Measurements from ENCODE around the gene MCF2L. TPM values are rescaled to one million over a fixed set of nuclear protein-coding genes. Genes with fewer than 3 reads are reported as not detected.
"Not testable (repeated sequence)": the region's sequence is repeated elsewhere in the genome, so short reads cannot be mapped to it uniquely, and the experiment has no call there.

MCF2L gene
- total RNA-seq, 3 donors from 2014 or later: 33.4 to 77.3 (median 38.6) TPM

- no peaks in the 10 kb centered on the region for H3K27me3 ChIP-seq
- H3K4me1 ChIP-seq: no peaks in the 10 kb centered on the region
- no peak overlapping the region for H3K27ac ChIP-seq
- intact Hi-C loops (cut with DNase I; ENCODE audit: low total_unique reads): no loop called here
- no peak for DNase-seq (ENCODE audit: low spot score in 2 of 2)
- no peaks in the 10 kb centered on the region for H3K9me3 ChIP-seq
- TF ChIP-seq POLR2AphosphoS5 (IDR thresholded peaks at IDR 0.05): no peak
- no peak for TF ChIP-seq CTCF (IDR thresholded peaks at IDR 0.05)
- H3K4me3 ChIP-seq: no peak overlapping the region
- no peaks in the 10 kb centered on the region for H3K36me3 ChIP-seq
Measured at GRCh38 chr13:113078902-113079780, 110.1 kb downstream of the MCF2L start.

GRCh38 chr13:113079781-113080080 lies 110.7 kb downstream of the MCF2L start:
- H3K36me3 ChIP-seq: not testable (repeated sequence)

GRCh38 chr13:113080361-113080831 lies 111.4 kb downstream of the MCF2L start:
- H3K36me3 ChIP-seq: no peaks in the 10 kb centered on the region

More at GRCh38 chr13:113079781-113080080, 110.7 kb downstream of the MCF2L start:
- intact Hi-C loops (cut with DNase I; ENCODE audit: low total_unique reads); H3K27me3 ChIP-seq; H3K4me3 ChIP-seq; H3K27ac ChIP-seq; H3K9me3 ChIP-seq; DNase-seq (ENCODE audit: low spot score in 2 of 2); H3K4me1 ChIP-seq: not testable (repeated sequence)

GRCh38 chr13:113080901-113081521 lies 112.0 kb downstream of the MCF2L start:
- Histone ChIP-seq H3K27ac (no peak overlapping the region), H3K4me1 (no peaks in the 10 kb centered on the region), H3K9me3 (no peaks in the 10 kb centered on the region), H3K4me3 (no peak overlapping the region), H3K36me3 (no peaks in the 10 kb centered on the region), H3K27me3 (no peaks in the 10 kb centered on the region)
- no peak for DNase-seq (ENCODE audit: low spot score in 2 of 2)
- TF ChIP-seq CTCF (IDR thresholded peaks at IDR 0.05) (no peak), POLR2A (IDR thresholded peaks at IDR 0.05) (no peak), POLR2AphosphoS5 (IDR thresholded peaks at IDR 0.05) (no peak)
- intact Hi-C loops (cut with DNase I; ENCODE audit: low total_unique reads): no loop called here

More at GRCh38 chr13:113080361-113080831, 111.4 kb downstream of the MCF2L start:
- no peak overlapping the region for H3K27ac ChIP-seq
- no peaks in the 10 kb centered on the region for H3K9me3 ChIP-seq
- H3K4me1 ChIP-seq: no peaks in the 10 kb centered on the region
- no peak for DNase-seq (ENCODE audit: low spot score in 2 of 2)
- no peak overlapping the region for H3K4me3 ChIP-seq
- TF ChIP-seq POLR2A (IDR thresholded peaks at IDR 0.05): no peak
- intact Hi-C loops (cut with DNase I; ENCODE audit: low total_unique reads): no loop called here
- no peaks in the 10 kb centered on the region for H3K27me3 ChIP-seq

- Histone ChIP-seq H3K4me1 (no peaks in the 10 kb centered on the region), H3K9me3 (no peaks in the 10 kb centered on the region), H3K36me3 (no peaks in the 10 kb centered on the region), H3K4me3 (no peak overlapping the region), H3K27ac (no peak overlapping the region), H3K27me3 (no peaks in the 10 kb centered on the region)
- DNase-seq (ENCODE audit: low spot score in 2 of 2): no peak
- intact Hi-C loops (cut with DNase I; ENCODE audit: low total_unique reads): no loop called here
- TF ChIP-seq CTCF (IDR thresholded peaks at IDR 0.05): no peak
- TF ChIP-seq POLR2A (IDR thresholded peaks at IDR 0.05): no peak
- TF ChIP-seq POLR2AphosphoS5 (IDR thresholded peaks at IDR 0.05): no peak
Measured at GRCh38 chr13:113082198-113083021, 113.4 kb downstream of the MCF2L start.

All from breast epithelium (tissue), 4 donors.